ENCODE data around the gene CHST9.

DNA sequence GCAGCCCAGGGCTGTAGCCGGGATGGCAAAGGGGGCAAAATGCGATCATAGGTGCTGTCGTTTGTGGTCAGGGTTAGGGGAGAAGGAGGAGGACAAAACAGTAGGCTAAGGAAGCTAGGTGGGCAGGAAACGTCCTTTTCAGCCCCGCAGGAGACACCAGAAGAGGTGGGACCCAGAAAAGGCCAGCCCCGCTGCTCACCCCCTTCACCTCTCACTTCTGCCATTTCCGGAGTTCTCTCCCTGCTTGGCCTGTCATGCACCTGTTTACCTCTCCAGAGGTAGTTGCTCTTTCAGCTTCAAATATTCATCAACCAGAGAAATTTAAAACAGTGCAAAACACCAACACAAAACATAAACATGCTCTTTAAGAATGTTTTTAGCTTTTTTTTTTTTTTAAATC, 320.4 kb downstream of the CHST9 start:
- TF ChIP-seq, protein P1, sequence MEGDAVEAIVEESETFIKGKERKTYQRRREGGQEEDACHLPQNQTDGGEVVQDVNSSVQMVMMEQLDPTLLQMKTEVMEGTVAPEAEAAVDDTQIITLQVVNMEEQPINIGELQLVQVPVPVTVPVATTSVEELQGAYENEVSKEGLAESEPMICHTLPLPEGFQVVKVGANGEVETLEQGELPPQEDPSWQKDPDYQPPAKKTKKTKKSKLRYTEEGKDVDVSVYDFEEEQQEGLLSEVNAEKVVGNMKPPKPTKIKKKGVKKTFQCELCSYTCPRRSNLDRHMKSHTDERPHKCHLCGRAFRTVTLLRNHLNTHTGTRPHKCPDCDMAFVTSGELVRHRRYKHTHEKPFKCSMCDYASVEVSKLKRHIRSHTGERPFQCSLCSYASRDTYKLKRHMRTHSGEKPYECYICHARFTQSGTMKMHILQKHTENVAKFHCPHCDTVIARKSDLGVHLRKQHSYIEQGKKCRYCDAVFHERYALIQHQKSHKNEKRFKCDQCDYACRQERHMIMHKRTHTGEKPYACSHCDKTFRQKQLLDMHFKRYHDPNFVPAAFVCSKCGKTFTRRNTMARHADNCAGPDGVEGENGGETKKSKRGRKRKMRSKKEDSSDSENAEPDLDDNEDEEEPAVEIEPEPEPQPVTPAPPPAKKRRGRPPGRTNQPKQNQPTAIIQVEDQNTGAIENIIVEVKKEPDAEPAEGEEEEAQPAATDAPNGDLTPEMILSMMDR (IDR thresholded peaks at IDR 0.05; ENCODE audit: borderline replicate concordance, extremely low read depth, low read length, poor library complexity, severe bottlenecking): no peak
- no peak for TF ChIP-seq EZH2 (IDR thresholded peaks at IDR 0.05; ENCODE audit: borderline replicate concordance, low read depth, low read length, severe bottlenecking)

Data from DND-41 (cell line).